Activated CD8-positive, alpha-beta memory T cell treated with anti-CD3 and anti-CD28 coated beads, Interleukin-2, amount 10 ng/mL, durations not matched to agents 7 days and 5 days (primary cell): ENCODE measurements around the gene HLA-DOA. TPM values are rescaled to one million over a fixed set of nuclear protein-coding genes. Genes with fewer than 3 reads are reported as not detected.
A peak's percentile ranks its signal among the peaks of the same experiment; 100 is the strongest.

ENCODE experiments used
- ATAC-seq: fragments of 150-1000 bp; cut with Tn5 transposase; one replicate; pipeline ENCODE4 v1.10.0; 2021; ENCODE audit warnings: moderate library complexity
- CTCF ChIA-PET: fragments of 350-600 bp; sonication (Branson Sonifier 250); formaldehyde crosslinking; loops from one replicate; lab custom pipeline; 2021; ENCODE audit warnings: antibody characterized with exemption; lab: Charles Lee
- DNase-seq: peaks from one replicate; pipeline ENCODE4 v3.0.0-alpha.2; 2020
- H3K27ac Mint-ChIP-seq: one replicate; pipeline ENCODE4 v1.8.0; 2021; ENCODE audit warnings: mild to moderate bottlenecking, mixed read lengths
- H3K27me3 Mint-ChIP-seq: one replicate; pipeline ENCODE4 v1.8.0; 2021; ENCODE audit warnings: mixed read lengths
- H3K36me3 Mint-ChIP-seq: one replicate; pipeline ENCODE4 v1.8.0; 2021; ENCODE audit warnings: mild to moderate bottlenecking, mixed read lengths
- H3K4me1 Mint-ChIP-seq: one replicate; pipeline ENCODE4 v1.8.0; 2021; ENCODE audit warnings: mixed read lengths
- H3K4me3 Mint-ChIP-seq: one replicate; pipeline ENCODE4 v1.8.0; 2021; ENCODE audit warnings: mild to moderate bottlenecking, moderate library complexity, mixed read lengths
- H3K9me3 Mint-ChIP-seq: one replicate; pipeline ENCODE4 v1.8.0; 2022; ENCODE audit warnings: low read depth, mixed read lengths
- total RNA-seq, 2 experiments: library from RNA; stranded (reverse); gene quantifications; one replicate each; pipeline ENCODE4 v1.2.3, GENCODE V29; 2021

The HLA-DOA gene
- total RNA-seq, 2 experiments from 2014 or later = 11.8 to 16.7 TPM

GRCh38 chr6:32982702-32983492 lies 26.5 kb downstream of the HLA-DOA start:
- CTCF ChIA-PET = interaction anchor here (1.0 to 12.9 kb wide), 14 partner anchors 12 to 145 kb away, joined by 3 to 194 read pairs (median 39); partner anchors contain the start of genes BRD2, HLA-DMA, HLA-DMB and TAP2
- Mint-ChIP-seq H3K4me1 (peaks cover 39% of the 10 kb centered on the region), H3K4me3 (no peak overlapping the region), H3K27ac (peak overlapping the region; percentile 66), H3K27me3 (no peaks in the 10 kb centered on the region), H3K36me3 (peaks cover 37% of the 10 kb centered on the region), H3K9me3 (no peaks in the 10 kb centered on the region)
- no peak for ATAC-seq
- no peak for DNase-seq

GRCh38 chr6:32982084-32982701 lies 27.2 kb downstream of the HLA-DOA start:
- CTCF ChIA-PET = interaction anchor here (0.6 to 12.9 kb wide), 8 partner anchors 11 to 144 kb away, joined by 3 to 194 read pairs (median 34); partner anchors contain the start of genes BRD2, HLA-DMA, HLA-DMB and TAP2
- ATAC-seq = no peak

GRCh38 chr6:32980488-32981038 lies 28.8 kb downstream of the HLA-DOA start:
- peaks cover 59% of the 10 kb centered on the region for H3K4me1 Mint-ChIP-seq
- H3K27me3 Mint-ChIP-seq = no peaks in the 10 kb centered on the region
- no peak overlapping the region for H3K27ac Mint-ChIP-seq
- peaks cover 61% of the 10 kb centered on the region for H3K36me3 Mint-ChIP-seq
- ATAC-seq (no peak), DNase-seq (no peak)
- H3K4me3 Mint-ChIP-seq = no peak overlapping the region
- no peaks in the 10 kb centered on the region for H3K9me3 Mint-ChIP-seq
- CTCF ChIA-PET = interaction anchor here (1.1 to 12.9 kb wide), 6 partner anchors 9 to 113 kb away, joined by 4 to 194 read pairs (median 14); partner anchors contain the start of genes BRD2 and HLA-DMA

More at GRCh38 chr6:32982084-32982701, 27.2 kb downstream of the HLA-DOA start:
- Mint-ChIP-seq H3K36me3 (peaks cover 44% of the 10 kb centered on the region), H3K27me3 (no peaks in the 10 kb centered on the region), H3K4me1 (peaks cover 43% of the 10 kb centered on the region), H3K9me3 (no peaks in the 10 kb centered on the region), H3K27ac (peak overlapping the region; percentile 55), H3K4me3 (no peak overlapping the region)
- no peak for DNase-seq

GRCh38 chr6:32979720-32980487 lies 29.5 kb downstream of the HLA-DOA start:
- Mint-ChIP-seq H3K36me3 (peaks cover 67% of the 10 kb centered on the region), H3K4me1 (peaks cover 65% of the 10 kb centered on the region), H3K27me3 (no peaks in the 10 kb centered on the region), H3K27ac (peak overlapping the region; percentile 29), H3K4me3 (no peak overlapping the region), H3K9me3 (no peaks in the 10 kb centered on the region)
- DNase-seq = no peak
- ATAC-seq = no peak
- CTCF ChIA-PET = interaction anchor here (1.1 to 12.9 kb wide), 6 partner anchors 9 to 112 kb away, joined by 4 to 194 read pairs (median 14); partner anchors contain the start of genes BRD2 and HLA-DMA

- no peaks in the 10 kb centered on the region for H3K9me3 Mint-ChIP-seq
- H3K27me3 Mint-ChIP-seq = no peaks in the 10 kb centered on the region
- no peak overlapping the region for H3K27ac Mint-ChIP-seq
- ATAC-seq (no peak), DNase-seq (no peak)
- H3K36me3 Mint-ChIP-seq = peaks cover 87% of the 10 kb centered on the region
- peaks cover 55% of the 10 kb centered on the region for H3K4me1 Mint-ChIP-seq
- CTCF ChIA-PET = interaction anchor here (0.8 to 17.8 kb wide), 7 partner anchors 7 to 139 kb away, joined by 3 to 249 read pairs (median 5); partner anchors contain the start of genes BRD2, HLA-DMA and TAP2
- no peak overlapping the region for H3K4me3 Mint-ChIP-seq
Measured at GRCh38 chr6:32977953-32978324, 31.5 kb downstream of the HLA-DOA start.

- ATAC-seq (no peak), DNase-seq (no peak)
- Mint-ChIP-seq H3K4me3 (no peak overlapping the region), H3K36me3 (peaks cover 92% of the 10 kb centered on the region), H3K4me1 (peaks cover 55% of the 10 kb centered on the region), H3K9me3 (no peaks in the 10 kb centered on the region), H3K27me3 (no peaks in the 10 kb centered on the region), H3K27ac (peak overlapping the region; percentile 31)
- CTCF ChIA-PET = interaction anchor here (0.8 to 17.8 kb wide), 8 partner anchors 6 to 139 kb away, joined by 3 to 249 read pairs (median 6); partner anchors contain the start of genes BRD2, HLA-DMA and TAP2
Measured at GRCh38 chr6:32977272-32977952, 32.0 kb downstream of the HLA-DOA start.

- Mint-ChIP-seq H3K27me3 (no peaks in the 10 kb centered on the region), H3K36me3 (peaks cover 92% of the 10 kb centered on the region), H3K27ac (peak overlapping the region; percentile 71), H3K4me1 (peaks cover 52% of the 10 kb centered on the region), H3K9me3 (no peaks in the 10 kb centered on the region), H3K4me3 (peak overlapping the region; percentile 94)
- ATAC-seq (no peak), DNase-seq (no peak)
- CTCF ChIA-PET = interaction anchor here (1.1 to 17.8 kb wide), 5 partner anchors 7 to 138 kb away, joined by 3 to 249 read pairs (median 6); partner anchors contain the start of genes HLA-DMA and TAP2
Measured at GRCh38 chr6:32976334-32977069, 32.9 kb downstream of the HLA-DOA start.

- peaks cover 52% of the 10 kb centered on the region for H3K4me1 Mint-ChIP-seq
- no peak for DNase-seq
- H3K36me3 Mint-ChIP-seq = peaks cover 96% of the 10 kb centered on the region
- H3K27ac Mint-ChIP-seq = peak overlapping the region; percentile 71
- ATAC-seq = no peak
- H3K4me3 Mint-ChIP-seq = peak overlapping the region; percentile 94
- CTCF ChIA-PET = interaction anchor here (1.9 to 17.8 kb wide), 5 partner anchors 8 to 136 kb away, joined by 6 to 249 read pairs (median 62); partner anchors contain the start of genes HLA-DMA and TAP2
- no peaks in the 10 kb centered on the region for H3K27me3 Mint-ChIP-seq
- H3K9me3 Mint-ChIP-seq = no peaks in the 10 kb centered on the region
Measured at GRCh38 chr6:32975886-32976285, 33.5 kb downstream of the HLA-DOA start.

GRCh38 chr6:32974541-32975308 lies 34.7 kb downstream of the HLA-DOA start:
- H3K4me3 Mint-ChIP-seq = peak overlapping the region; percentile 94

GRCh38 chr6:32974016-32974333 lies 35.4 kb downstream of the HLA-DOA start:
- Mint-ChIP-seq H3K4me3 (peak overlapping the region; percentile 94), H3K4me1 (peaks cover 37% of the 10 kb centered on the region), H3K9me3 (no peaks in the 10 kb centered on the region), H3K27me3 (no peaks in the 10 kb centered on the region), H3K27ac (peak overlapping the region; percentile 99), H3K36me3 (peaks cover 89% of the 10 kb centered on the region)
- DNase-seq = peak; percentile 69
- CTCF ChIA-PET = interaction anchor here (0.6 to 17.8 kb wide), 13 partner anchors 8 to 134 kb away, joined by 3 to 249 read pairs (median 7); partner anchors contain the start of genes HLA-DMA, PSMB9, TAP1 and TAP2
- ATAC-seq = no peak

More at GRCh38 chr6:32974541-32975308, 34.7 kb downstream of the HLA-DOA start:
- peaks cover 93% of the 10 kb centered on the region for H3K36me3 Mint-ChIP-seq
- no peak for DNase-seq
- no peaks in the 10 kb centered on the region for H3K9me3 Mint-ChIP-seq
- CTCF ChIA-PET = interaction anchor here (0.6 to 17.8 kb wide), 12 partner anchors 9 to 135 kb away, joined by 3 to 249 read pairs (median 10); partner anchors contain the start of genes HLA-DMA, PSMB9, TAP1 and TAP2
- no peaks in the 10 kb centered on the region for H3K27me3 Mint-ChIP-seq
- peaks cover 43% of the 10 kb centered on the region for H3K4me1 Mint-ChIP-seq
- peak overlapping the region; percentile 58 for H3K27ac Mint-ChIP-seq
- no peak for ATAC-seq
